Dedifferentiated amniotic fluid mesenchymal stem cell (primary cell): ENCODE data around the gene CCDC28B.

Experiments
- DNase-seq: peaks from one replicate; pipeline ENCODE4 v3.0.0-alpha.2; 2016; ENCODE audit errors: extremely low spot score

The CCDC28B gene

GRCh38 chr1:32221980-32222755 lies 21.8 kb downstream of the CCDC28B start, which contains the start of the genes EIF3I and TMEM234:
TSS of gene EIF3I (plus strand) at chr1:32222407. CDS start at chr1:32222442, 35 bp downstream.
TSS of gene TMEM234 (minus strand) at chr1:32222353. CDS start at chr1:32222322, 31 bp downstream.
- peak; percentile 95 for DNase-seq

DNA sequence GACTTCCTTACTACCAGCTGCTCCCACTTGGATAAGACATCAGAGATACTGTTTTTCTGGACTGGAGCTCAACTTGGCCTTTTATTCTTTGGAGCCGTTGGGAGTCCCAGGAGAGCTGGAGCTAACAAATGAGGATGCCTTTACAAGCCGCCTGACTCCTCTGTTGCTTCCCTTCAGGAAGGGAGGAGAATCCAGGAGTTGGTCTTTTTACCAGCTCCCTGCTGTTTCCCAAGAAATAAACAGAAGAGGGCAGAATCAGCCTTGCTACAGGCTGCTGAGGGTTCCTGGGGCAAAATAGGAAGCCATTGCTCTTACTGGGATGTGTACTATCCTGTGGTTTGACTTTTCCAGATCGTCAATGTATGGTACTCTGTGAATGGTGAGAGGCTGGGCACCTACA lies 23.3 kb downstream of the CCDC28B start:
- no peak for DNase-seq

- DNase-seq = no peak
These were observed 23.9 kb downstream of the CCDC28B start for GRCh38 chr1:32224285-32224684.

GRCh38 chr1:32228771-32229170 lies 28.4 kb downstream of the CCDC28B start:
- no peak for DNase-seq

GRCh38 chr1:32231843-32232432 lies 31.5 kb downstream of the CCDC28B start:
- no peak for DNase-seq

DNA sequence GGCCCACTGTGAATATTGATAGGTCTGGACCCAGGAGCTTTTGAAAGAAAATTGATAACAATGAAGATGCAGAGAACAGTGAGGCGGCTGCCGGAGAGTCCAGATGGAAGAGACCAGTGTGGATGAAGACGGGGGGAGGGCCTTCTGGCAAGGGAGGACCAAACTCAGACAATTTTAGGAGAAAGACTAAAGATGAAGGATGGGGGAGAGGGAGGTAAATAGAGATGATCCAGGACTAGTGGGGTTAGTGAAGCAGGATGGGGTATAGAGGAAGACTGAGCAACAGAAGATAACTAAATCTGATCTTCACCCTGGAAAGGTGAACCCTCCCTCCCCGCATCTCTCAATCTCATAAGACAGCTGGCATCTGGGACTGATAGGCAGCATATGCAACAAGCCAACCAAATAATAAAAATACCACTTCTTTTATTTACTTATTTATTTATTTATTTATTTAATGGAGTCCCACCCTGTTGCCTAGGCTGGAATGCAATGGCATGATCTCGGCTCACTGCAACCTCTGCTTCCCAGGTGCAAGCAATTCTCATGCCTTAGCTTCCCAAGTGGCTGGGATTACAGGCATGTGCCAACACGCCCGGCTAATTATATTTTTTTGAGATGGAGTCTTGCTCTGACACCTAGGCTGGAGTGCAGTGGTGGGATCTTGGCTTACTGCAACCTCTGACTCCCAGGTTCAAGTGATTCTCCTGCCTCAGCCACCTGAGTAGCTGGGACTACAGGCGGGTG lies 32.3 kb downstream of the CCDC28B start:
- no peak for DNase-seq

DNA sequence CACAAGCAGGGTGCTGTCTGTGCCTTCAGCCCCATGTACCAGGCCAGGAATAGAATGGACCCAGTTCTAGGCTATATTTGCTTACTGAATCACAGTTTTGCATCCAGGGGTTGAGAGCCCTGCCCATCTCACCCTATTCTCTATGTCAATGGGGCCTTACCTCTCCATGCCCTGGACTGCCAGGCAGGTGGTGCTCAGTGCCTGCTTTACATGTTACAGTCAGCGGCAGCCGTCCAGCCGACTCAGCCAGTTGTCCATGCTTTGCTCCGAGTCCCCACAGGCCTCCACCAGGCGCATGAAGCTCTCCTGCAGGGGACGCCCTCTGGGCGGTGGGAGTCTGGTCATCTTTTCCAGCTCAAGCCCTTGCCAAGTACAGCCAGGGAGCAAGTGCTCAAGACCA lies 34.4 kb downstream of the CCDC28B start:
- no peak for DNase-seq

DNA sequence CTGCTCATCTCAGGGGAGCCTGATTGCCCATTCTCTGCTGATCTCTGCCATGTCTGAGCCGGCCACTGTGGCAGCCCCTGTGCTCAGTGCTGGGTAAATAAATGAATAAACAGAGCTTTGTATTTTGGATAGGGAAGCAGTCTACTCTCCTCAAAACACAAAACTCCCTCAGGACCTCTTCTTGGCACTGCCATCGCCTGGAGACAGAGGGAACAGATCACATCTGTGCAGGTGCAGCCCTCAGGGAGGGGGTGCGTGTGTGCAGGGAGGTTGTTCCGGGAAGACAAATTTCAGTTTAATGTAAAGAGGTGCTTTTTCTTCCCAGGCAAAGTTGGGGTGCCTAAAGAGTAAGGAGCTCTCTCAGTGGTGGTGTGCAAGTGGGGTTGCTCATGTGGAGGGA lies 38.9 kb downstream of the CCDC28B start:
- DNase-seq = no peak

DNA sequence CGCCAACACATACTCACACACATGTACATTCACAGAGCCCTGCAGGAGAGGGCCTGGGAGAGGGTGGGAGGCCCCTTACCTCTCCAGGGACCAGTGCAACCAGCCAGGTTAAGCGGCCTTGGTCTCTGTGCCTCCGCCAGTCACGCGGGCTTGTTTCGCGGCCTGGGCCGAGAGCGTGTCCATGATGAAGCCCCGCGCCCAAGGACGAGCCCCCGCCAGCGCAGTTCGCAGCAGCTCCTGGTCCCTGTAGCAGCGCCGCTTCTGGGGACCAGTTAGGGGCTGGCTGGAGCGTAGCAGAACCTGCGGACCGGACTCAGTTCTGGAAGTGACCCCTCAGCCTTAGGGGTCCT lies 39.4 kb downstream of the CCDC28B start:
- no peak for DNase-seq

DNA sequence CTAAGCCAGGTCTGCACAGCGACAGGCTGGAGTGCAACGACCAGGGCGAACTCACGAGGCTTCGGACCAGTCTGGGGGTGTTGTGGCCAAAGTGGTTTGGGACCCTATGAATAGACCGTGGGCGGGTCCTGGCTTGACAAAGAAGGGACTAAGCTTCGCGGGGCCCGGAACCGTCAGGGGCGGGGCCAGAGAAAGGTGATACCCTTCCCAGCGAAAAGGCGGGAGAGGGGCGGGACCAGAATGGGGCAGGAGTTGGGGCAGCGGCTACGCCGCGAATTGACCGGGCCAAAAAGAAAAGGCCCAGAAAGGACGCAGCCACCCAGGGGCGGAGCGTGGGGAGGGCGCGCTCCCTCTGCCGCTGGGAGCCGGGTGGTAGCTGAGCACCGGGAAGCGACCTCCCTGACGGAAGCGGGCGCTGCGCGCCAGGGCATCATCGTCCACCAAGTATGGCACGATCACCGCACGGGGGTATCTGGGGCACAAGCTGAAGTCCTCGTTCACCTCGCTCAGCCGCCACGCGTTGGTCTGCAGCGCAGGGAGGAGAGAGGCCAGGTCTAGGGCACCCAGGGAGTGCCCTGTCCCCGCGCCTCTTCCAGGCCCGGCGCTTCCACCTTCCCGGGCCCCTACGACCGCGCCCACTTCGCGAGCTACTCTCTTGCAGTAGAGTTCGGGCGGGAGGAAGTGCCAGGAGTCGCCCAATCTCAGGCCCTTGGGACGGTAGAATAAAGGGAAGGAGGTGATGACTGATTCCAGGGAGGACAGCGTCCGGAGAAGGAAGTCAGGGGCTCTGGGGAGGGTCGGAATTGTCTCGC lies 40.0 kb downstream of the CCDC28B start:
- DNase-seq = peak; percentile 24

GRCh38 chr1:32241001-32241763 lies 40.8 kb downstream of the CCDC28B start:
- DNase-seq = no peak

DNA sequence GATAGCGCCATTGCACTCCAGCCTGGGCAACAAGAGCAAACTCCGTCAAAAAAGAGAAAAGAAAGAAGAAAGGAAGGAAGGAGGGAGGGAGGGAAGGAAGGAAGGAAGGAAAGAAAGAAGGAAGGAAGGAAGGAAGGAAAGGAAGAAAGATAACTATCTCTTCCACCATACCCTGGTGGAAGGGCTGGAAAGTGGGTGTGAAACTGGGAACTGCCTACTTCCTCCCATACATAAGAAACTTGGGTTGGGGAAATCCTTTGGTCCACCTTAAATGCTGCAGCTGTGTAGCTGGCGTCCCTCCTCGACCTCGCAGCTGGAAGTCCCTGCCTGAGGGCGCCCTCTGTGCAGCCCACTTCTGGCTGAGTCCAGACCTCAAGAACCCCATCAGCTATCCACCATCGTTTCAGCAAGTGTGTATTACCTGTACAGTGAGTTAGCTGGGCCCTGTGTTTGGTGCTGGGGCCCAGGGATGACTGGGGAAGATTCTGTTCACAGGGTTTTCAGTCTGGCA lies 42.0 kb downstream of the CCDC28B start:
- DNase-seq = no peak

DNA sequence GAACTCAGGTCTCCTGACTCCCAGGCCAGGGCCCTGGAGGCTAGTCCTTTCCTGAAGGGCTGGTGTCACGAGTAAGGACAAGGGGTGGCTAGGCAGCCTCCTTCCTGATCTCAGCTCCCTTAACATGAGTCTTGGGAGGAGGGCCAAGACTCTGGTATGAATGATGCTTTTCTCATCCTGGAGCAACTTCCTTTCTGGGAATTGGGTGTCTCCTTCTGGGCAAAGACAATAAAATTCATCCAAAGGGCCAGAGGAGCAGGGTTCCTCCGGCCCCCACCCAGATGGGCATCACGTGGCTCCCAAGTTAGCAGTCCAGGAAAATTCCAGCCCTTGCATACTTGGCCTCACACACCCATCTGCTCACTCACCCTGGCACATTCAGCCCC lies 46.5 kb downstream of the CCDC28B start, which contains the start of gene FAM167B:
FAM167B (plus strand) TSS at position 335 of the 386 bp plus-strand sequence. CDS start 200 bp downstream, outside the sequence.
- peak; percentile 63 for DNase-seq

DNA sequence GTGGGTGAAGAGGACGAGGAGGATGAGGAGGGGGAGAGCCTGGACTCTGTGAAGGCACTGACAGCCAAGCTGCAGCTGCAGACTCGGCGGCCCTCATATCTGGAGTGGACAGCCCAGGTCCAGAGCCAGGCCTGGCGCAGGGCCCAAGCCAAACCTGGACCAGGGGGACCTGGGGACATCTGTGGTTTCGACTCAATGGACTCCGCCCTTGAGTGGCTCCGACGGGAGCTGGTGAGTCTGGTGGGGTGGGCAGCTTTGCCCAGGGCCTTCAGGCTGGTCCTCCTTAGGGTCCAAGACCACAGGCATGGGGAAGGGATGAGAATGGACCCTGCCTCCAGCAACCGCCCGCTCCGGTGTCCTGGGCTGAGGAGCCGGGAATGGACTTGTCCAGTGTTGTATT lies 47.1 kb downstream of the CCDC28B start:
- no peak for DNase-seq

- no peak for DNase-seq
These were observed 47.8 kb downstream of the CCDC28B start for GRCh38 chr1:32247983-32248889.

DNA sequence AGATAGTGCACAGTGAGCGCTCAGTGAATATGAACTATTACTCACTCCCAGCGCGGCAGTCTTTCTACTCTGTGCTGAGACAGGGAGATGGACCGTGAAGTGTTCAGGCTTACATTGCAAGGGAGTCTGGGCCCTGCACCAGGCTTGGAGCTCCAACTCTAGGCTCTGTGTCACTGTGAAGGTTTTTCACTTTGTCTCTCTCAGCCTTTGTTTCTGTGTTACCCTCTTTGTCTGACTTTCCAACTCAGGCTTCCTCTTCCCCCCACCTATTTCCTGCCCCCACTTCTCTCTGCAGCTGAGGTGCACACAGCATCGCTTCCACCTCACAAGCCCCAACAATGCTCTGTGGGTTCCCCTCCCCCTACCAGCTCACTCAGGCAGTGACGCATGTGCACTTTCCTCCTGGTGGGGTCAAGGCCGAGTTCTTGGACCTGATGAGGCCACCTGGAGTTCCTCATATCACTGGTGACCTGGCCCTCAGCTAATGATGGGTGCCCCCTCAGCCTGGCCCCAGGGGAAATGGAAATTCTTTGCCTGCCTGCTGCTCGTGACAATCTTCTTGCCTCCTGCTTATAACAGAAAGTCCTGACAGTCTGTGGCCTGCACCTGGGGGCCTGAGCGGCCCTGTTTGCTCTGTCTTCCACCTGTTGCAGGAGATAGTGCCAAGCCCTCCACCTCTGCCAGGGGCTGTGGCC lies 49.6 kb downstream of the CCDC28B start:
- no peak for DNase-seq

DNA sequence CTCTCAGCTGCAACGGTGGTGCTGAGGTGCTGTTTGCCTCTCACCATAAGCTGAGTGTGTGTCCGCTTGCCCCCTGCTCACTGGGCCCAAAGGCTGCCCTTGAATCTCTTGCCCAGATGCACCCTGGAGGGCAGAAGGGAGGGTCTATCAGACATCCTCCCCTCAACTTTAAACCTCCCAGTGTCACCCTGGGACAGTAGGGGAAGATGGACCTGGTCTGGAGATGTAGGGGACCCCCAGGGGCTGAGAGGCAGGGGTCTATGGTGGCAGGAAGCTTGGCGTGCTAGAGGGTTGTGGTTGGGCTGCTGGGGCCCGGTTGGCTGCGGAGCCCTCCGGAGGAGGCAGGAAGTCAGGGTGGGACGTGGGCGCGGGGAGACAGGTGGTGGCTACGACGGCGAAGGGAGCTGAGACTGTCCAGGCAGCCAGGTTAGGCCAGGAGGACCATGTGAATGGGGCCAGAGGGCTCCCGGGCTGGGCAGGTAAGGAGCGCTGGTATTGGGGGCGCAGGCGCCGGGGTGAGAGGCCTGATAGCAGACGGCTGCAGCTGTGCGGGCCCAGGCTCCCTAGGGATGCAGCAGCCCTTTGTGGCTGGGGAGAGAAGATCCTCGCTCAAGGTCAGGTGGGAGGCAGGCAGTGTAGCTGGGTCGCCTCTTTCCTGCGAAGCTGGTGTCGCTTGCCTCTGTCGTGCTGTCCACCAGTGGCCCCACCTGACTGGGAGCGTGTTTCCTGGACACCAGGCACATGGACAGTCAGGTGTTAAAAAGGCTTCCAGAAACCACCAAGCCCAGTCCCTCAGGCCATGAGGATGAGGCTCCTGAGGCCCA lies 50.7 kb downstream of the CCDC28B start, which contains the start of gene LCK:
LCK (plus strand) TSS at position 373 of the 824 bp plus-strand sequence. CDS start 23,065 bp downstream, outside the sequence.
- no peak for DNase-seq
